HG02870 (cell line): ENCODE data around the gene LOXL4.

Experiments used
- ATAC-seq: cut with Tn5 transposase; IDR thresholded peaks from one replicate; pipeline ENCODE4 v1.9.1; 2021; ENCODE audit warnings: mild to moderate bottlenecking, moderate library complexity; ENCODE audit not compliant: unreplicated experiment

Gene LOXL4

DNA sequence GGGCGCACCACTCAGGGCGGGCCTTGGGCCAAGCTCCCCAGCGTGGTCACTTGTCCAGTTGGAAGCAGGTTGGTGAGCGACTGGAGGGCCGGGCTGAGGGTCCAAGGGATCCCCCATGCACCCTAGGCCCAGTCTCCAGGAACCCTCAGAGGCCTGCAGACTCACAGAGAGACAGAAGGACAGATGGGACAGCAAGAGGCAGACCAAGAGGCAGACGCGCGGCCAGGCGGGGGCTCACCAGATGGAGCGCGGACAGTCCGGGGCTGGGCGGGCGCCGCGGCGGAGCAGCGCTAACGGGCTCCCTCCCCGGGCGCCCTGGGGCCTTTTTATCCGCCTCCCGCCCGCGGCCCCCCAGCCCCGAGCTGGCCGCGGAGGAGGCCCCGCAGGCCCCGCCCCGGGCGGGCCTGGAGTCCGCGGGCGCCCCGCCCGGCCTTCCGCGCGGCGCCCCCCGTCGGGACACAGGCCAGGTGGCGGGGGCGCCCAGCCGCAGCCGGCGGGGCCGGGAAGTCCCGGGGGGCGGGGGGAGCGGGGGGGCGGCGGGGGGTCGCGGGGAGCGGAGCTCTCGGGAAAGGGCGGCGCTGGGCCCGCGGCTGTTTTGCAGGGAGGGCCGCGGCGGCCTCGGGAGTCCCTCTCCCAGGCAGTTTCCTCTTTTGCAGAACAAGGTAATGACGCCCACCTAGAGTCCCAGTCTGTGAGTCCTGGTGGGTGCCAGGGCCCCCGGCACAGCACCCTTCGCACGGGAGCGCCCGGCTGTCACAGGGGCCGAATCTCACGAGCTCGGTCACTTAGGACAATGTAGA, at the start of gene LOXL4:
LOXL4 (minus strand) TSS at position 301 of the 800 bp plus-strand sequence. CDS start 5,175 bp downstream, outside the sequence.
- no peak for ATAC-seq

DNA sequence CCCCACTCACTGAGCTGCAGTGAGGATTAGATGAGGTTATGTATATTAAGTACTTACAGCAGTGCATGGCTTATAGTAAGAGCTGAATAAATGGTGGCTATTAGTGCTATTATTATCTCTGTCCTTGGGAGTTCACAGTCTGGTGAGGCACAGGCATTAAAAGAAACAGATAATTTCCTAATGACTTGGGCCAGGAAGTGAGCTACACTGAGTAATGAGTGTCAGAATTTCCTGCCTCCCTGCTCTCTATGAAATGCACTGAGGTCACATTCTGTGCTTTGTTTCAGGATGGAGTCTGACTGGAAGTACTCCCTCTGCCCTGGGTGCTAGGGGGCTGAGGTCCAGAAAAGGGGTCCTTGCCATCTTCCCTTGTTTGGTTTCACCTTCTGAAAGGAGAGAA, 48.7 kb upstream of the LOXL4 start:
- ATAC-seq, result no peak

DNA sequence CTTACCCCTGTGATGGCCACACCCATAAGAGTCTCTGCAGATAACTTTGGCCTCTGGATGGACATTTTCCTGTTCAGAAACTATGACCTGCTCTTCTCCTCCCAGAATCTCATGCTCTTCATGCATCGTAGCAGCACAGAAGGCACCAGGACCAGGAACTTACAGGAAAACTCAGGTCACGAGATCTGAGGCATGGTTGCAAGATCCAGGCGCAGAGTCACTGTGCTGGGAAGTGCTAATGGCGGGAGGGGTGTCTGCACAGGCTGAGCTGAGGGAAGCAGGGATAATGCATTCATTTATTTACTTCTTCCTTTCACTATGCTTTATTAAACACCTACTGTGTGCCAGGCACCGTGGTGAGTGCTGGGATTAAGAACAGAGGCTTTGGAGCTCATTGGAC, 48.2 kb upstream of the LOXL4 start:
- no peak for ATAC-seq

DNA sequence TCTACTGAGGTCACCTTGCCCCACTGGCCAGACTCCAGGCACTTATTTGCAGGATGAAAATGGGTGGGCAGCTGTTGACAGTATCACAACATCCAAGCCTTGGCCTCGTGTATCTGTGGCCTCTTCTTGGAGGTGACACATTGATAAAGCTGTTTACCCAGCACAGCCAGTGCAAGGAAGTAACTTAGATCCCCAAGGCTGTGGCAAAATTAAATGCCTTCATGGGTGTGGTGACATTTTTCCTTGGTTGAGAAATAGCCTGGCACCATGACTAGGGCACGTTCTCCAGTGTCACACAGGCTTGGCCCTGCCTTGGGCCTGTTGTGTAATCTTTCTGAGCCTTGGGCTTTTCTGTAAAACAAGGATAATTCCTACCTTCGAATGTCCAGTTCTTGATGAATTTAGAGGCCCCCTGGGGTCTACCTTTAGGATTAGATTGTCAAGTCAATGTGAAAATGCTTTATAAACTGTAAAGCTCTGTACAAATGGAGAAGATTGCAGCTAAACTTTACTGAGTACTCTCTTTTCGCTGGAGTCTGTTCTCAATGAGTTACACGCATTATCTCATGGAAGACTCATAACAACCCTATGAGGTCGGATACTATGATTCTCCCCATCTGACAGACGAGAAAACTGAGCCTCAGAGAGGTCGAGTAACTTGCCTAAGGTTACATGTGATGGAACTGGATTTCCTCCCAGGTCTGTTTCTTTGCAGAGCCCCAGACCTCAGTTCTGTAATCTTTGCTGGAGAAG, 46.7 kb upstream of the LOXL4 start:
- no peak for ATAC-seq

DNA sequence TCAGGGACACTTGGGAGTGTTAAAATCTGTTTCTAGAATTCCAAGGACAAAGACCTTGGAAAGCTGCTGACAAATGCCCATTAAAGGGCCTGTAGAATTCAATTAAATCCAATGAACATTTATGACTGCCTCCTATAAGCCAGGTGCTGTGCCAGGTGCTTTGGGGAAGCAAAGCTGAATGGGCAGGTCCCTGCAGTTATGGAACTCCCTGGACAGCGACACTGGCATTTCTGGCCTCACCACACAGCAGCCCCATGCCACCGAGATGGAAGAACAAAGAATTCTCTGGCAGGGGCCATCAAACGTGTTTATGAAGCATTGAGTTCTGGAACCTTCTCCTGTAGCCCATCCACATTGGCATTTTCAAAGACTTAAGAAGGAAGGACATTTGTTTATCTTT, 45.6 kb upstream of the LOXL4 start:
- no peak for ATAC-seq

DNA sequence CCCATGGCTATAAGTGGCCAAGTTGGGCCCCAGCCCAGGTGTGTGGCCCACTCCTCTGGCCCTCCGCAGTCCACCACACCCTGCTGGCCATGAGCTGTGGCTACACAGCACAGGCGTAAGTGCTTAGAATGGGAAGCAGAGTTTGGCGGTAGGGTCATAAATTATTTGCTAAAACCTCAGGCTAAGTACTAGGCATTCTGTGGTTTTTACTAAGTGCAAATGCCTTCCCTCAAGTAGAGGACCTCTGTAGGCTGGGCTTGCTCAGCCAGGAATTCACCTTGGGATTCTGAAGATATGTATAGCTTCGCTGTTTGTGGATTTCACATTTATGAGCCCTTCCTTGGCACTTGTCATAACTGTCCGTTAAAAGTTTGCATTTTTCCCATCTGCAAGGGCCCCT, 44.8 kb upstream of the LOXL4 start:
- no peak for ATAC-seq

DNA sequence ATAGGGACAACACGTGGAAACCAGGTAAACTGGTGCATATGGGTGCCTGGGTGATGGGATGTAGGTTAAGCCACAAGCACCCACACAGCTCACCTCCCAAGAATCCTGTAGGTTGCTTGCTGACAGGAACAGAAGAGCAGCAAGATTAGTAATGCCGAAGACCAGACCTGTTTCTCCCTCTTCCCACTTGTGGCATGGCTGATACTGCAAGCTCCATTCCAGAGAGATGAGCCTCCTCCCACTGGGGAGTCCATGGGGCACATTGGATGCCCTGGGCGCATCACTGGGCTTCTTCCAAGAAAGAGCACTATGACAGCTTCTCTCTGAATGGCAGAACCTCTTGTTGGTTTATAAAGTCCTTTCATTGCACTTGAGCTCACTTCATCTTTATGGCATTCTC, 44.4 kb upstream of the LOXL4 start:
- no peak for ATAC-seq

DNA sequence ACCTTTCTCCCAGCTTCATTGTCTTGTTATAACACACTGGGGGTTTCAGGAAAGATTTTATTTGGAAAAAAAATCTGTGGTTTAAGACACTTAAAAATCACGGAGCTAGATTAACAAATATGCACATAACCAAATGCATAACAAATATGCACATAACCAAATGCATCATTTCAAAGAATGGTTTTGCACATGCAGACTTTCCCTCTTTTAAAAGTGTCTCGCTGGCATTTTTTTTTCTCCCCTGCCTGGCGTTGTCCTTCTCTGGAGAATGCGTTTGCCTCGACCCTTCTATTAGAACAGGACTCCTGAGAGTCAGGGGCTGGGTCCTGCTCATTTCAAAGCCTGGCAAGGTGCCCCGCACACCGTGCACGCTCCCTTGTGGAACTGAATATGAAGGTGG, 42.7 kb upstream of the LOXL4 start:
- ATAC-seq, result no peak

DNA sequence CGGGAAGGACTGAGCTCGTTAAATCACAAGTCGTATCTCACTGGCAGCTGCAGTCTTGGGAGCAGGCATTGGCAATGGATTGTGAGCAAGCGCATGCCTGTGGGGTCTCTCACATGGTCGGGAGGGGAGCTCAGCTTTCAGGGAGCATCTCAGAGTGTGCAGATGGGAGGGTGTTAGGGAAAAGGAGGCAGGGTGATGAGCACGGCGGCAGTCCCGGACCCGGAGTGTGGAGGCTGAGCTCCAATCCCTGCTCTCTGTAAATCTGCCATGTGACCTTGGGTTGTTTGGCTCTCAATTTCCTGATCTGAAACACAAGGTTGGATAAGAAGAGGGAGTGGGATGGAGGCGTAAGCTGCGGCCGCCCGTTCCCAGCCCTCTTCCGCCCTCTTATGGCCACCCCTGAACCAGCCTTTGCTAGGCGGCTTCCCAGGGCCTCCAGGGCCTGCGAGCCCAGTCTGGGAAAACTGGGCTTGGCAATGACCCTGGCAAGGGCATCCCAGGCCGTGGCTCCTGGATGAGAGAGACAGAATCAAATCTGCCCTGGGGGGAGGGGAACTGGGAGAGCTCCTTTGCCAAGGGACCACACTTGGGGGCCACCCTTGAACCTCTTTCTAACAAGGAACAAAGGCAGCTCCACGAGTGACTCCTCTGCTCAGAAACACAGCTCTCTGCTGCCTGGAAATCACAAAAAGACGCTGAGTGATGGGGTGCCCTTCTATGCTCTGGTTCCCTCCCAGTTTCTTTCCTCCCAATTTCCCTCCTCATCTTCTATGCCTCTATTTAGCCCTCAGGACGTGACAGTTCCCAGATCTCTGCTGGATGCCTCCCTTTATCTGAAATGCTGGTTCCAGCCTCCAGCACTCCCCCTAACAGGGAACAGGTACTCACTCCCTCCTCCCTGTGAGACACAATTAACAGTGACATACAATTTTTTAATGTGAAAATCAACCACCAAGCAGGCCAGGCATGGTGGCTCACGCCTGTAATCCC, 41.7 kb upstream of the LOXL4 start:
- no peak for ATAC-seq

DNA sequence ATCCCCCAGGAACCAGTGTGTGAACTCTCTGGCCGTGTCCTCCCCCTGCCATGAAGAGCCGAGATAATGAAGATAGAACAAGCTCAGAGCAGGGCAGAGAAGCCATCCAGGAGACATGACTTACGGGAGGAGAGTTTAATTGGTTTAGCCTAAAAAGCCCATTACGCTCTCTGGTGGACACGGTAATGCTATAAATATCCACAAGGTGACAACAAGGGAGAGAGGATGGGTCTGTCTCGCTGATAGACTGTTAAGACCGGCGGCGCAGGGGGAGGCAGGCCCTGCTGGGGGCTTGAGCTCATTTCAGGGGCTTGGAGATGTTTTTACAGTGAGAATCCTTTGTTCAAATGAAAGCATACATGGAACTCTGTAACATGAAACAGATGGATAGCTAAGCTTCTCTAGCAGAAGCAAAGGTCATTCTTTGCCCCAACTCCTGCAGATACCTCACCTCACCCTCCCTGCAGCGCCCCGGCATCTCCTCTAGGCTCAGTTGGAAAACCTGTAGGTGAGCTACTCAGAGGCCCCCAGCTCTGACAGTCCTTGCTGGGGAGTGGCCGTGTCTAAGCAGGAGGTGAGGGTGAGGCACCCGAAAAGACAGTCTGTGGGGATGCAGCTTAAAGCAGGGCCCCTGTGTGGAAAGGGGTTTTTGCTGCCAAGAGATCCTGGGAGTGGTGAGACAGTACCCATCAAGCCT, 40.8 kb upstream of the LOXL4 start:
- no peak for ATAC-seq

DNA sequence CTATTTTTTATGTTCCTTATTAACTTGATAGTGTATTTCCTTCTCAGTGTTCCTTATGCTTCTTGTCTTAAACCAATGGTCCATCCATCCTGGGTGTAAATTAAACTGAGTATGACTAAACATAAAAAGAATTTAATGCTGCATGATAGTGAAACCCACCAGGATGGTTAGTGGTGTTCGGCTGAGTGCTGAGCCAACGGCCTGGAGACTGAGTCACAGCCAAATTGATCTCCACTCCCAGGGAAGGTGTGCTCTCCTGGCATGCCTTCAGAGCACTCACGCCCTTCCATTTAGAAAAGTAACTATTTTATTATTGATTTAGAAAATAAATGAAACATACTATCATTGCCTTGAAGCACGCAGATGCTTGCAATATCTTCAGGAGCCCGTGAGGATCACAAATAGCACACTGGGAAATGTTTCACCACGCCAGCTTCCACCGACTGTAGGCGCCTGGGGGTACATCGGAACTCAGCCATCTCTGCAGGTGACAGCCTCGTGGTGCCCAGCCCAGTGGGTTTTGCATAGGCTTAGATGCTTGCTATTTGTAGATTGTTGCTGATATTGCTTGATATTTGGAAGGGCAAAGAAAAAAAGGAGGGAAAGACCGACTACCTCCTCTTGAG, 40.0 kb upstream of the LOXL4 start:
- ATAC-seq, result no peak

DNA sequence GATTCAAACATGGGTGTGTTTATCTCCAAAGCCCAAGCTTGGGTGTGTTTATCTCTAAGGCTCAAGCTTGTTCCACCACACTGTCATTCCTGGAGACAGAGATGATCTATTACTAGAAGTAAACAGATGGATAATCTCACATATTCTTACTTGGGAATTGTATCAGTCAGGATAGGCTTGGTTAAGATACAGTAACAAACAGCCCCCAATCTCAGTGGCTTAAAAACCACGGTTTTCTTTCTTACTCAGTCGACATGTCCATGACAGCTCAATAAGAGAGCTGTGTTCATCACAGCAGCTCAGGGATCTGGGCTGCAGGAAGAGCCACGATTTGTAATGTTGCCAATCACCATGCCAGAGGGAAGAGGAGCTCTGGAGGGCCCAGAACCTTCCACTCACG, 38.5 kb upstream of the LOXL4 start:
- ATAC-seq, result no peak

DNA sequence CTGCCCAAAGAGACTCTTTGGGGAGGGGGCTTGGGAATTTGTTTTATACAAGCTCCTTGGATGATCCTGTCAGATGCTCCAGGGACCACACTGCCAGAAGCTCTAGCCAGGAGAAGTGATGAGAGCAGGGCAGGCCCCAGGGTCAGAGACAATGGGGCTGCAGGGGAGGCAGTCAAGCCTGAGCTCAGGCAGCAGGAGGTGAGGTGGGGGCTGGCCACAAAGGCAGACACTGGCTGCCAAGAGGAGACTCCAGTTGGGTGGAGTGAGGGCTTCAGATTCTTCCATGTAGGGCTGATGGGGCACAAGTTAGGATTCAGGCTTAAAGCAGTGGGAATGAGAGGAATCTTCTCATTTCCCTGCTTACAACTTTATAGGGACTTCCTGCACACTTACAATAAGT, 35.6 kb upstream of the LOXL4 start:
- ATAC-seq, result no peak

DNA sequence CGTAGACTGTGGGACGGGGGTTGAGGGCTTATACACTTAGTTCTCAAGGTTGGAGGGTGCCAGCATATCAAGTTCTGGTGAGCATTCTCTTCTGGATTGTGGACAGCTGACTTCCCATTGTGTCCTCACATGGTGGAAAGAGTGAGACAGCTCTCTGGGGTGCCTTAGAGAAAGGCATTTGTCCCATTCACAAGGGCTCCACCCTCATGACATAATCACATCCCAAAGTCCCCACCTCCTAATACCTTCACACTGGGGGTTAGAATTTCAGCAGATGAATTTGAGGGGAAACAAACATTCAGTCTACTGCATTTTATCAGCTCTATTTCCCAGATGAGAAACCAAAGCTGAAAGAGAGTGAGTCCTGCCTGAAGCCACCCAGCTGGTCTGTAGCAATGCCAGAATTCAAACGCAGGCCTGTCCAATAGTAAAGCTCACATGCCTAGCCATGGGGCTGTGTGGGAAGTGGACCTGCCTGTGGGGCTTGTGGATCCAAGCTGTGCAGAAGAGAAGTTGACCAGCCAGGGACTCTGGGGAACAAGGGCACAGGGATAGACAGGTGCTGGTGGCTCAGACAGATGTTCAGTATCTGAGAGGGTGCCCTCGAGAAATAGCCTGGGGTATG, 34.9 kb upstream of the LOXL4 start:
- no peak for ATAC-seq

DNA sequence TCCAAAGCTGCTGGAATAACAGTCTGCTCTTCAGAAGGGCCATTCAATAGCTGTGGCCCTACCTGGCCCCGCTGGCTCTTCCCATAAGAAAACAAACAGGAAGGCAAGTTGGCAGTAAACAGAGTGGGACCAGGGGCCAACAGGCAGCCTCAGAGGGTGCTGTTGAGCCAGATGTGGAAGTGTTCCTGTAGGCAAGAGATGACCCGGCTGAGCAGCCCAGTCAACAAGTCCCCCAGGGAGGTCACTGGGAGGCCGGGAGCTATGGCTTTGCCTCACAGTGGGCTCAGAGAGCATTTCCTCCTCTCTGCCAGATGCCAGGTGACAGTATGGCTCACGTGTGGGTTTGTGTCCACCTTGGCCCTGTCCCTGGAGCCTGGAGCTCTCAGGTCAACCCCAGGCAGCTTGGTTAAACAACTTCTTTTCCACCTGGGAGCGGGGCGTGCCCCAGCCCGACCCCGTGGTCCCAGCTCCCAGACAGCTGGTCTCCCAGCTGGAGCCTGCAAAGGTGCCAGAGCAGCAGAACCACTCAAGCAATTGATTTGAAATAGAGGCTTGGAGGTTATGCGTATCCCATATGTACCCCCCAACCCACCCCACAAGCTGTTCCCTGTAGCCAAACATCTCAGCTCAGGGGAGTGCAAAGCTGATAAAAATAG, 33.8 kb upstream of the LOXL4 start:
- no peak for ATAC-seq

DNA sequence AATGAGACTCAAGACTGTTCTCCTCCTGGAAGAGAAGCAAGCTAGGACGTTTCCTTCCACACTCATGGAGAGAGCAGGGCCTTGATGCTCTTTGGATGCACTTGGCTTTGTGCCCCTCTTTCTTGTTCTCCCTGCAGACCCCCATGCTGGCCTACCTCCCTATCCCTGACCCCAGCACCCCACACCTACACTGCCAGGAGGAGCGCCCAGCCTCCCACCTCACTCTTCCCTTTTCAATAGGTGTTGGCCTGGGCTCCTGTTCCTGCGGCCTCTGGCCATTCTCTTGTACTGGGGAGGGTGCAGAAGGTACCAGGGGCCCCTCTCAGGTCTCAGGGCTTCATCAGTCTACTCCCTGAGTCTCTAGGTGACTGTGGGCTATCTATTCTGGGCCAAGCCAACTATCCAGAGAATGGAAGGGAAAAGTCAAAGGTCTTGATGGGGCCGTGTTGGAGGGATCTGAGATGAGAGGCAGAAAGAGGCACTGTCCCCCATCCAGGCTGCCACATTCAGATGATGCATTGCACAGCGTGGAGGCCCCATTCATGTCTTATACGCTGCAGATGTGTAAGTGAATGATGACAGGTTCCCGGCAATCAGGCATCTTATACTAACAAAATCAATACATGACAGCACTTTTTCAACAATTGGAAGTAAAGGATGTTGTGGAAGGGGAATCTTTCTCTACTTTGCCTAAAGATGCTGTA, 32.7 kb upstream of the LOXL4 start:
- ATAC-seq, result no peak

DNA sequence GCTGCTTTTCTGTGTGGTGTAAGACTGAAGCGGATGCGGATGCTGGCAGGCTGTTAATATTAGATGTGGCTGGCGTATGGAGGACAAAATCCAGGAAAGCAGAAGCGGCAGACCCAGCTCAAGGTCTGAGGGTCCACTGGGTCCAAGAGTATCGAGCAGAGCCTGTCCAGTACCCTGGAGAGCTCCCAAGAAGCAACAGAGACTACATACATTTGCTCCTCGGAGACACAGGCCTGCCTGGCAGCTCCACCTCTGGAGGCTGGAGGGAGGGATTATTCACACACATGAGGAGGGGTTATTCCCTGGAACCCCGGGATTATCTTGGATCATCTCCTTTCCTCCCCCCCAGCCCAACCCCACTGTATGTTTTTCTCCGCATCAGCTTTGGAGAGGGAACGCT, 31.3 kb upstream of the LOXL4 start:
- ATAC-seq, result no peak

DNA sequence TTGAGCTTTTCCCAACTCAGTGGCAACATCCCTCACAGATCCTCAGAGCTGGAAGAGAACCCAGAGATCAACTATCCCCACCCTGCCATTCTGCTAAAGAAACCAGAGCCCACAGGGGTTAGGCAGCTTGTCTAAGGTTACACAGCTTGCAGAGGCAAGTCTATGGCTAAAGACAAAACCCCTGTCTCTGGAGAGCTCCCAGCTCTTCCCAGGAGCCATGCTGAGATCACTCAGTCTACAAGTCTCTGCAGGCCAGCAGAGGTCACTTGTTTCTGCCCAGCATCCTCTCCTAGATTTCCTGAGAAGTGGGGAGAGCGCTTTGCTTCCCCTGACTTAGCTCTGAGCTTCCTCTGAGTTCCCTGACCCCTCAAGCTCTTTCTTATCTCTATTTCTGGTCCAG, 28.5 kb upstream of the LOXL4 start:
- no peak for ATAC-seq

DNA sequence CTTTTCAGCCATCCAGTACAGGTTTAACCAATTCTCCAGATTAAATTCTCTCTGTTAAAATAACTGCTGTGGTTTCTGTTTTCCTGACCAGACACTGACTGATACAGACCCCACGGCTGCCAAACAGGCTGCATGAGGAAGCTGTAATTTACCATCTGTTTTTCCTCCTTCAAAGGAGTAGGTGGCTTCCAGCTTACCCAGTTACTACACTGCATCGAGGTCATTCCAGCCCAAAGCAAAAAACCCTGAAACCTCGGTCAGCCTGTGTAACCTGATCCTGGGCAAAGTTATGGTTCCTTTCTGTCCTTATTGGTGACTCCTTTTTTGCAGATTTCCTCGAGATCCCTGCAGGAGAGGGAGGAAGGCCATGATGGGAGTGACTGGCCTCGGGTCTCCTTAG, 27.9 kb upstream of the LOXL4 start:
- ATAC-seq, result no peak
